NT2/D1 (cell line): Measurements from ENCODE around the gene NDUFV2.

Source experiments
- DNase-seq: peaks from one replicate; pipeline ENCODE4 v3.0.0-alpha.2; 2011; ENCODE audit warnings: low read depth, low spot score
- H3K27me3 ChIP-seq: 2 replicates; pipeline ENCODE4 v1.6.0; 2011; ENCODE audit warnings: mild to moderate bottlenecking; ENCODE audit not compliant: insufficient read length, insufficient read depth
- H3K36me3 ChIP-seq: 2 replicates; pipeline ENCODE4 v1.6.1; 2011; ENCODE audit warnings: mild to moderate bottlenecking, low read length, mixed read lengths; ENCODE audit not compliant: insufficient read depth, insufficient read length
- H3K4me1 ChIP-seq: 2 replicates; pipeline ENCODE4 v1.5.1; 2011; ENCODE audit not compliant: insufficient read depth, insufficient read length
- H3K4me3 ChIP-seq: 2 replicates; pipeline ENCODE4 v1.5.1; 2011; ENCODE audit warnings: low read depth; ENCODE audit not compliant: insufficient read length
- H3K9ac ChIP-seq: 2 replicates; pipeline ENCODE4 v1.6.0; 2011; ENCODE audit warnings: low read depth; ENCODE audit not compliant: insufficient read length
- H3K9me3 ChIP-seq: 2 replicates; pipeline ENCODE4 v1.5.1; 2011; ENCODE audit warnings: mild to moderate bottlenecking, low read length; ENCODE audit not compliant: insufficient read depth
- SUZ12 ChIP-seq: IDR thresholded peaks from 2 replicates; pipeline ENCODE4 v1.6.1; 2011; ENCODE audit not compliant: insufficient read length, insufficient read depth; ENCODE audit errors: extremely low read depth
- YY1 ChIP-seq: IDR thresholded peaks from 2 replicates; pipeline ENCODE4 v1.6.1; 2011; ENCODE audit not compliant: insufficient read length, insufficient read depth
- ZNF274 ChIP-seq: IDR thresholded peaks from 2 replicates; pipeline ENCODE4 v1.6.1; 2011; ENCODE audit warnings: mild to moderate bottlenecking, low read depth, low read length

NDUFV2 gene

DNA sequence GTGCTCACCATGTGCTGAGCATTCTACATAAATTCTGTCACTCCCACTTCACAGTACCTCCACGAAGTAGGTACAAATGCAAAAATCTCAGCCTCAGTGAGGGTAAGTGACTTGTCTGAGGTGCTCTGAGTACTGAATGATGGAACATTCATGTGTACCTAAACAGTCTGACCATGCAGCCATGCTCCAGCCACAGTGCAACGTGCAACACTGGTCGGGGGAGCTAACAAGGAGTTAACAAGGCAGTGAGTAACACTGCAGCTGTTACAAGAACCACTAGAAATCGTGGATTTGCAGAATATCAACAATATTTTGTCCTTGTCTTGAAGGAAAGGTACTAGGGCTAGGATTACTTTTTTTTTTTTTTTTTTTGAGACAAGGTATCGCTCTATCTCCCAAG, 36.6 kb upstream of the NDUFV2 start:
- no peak for DNase-seq
- Histone ChIP-seq H3K9ac (no peak overlapping the region), H3K9me3 (no peaks in the 10 kb centered on the region), H3K36me3 (no peaks in the 10 kb centered on the region), H3K27me3 (no peaks in the 10 kb centered on the region), H3K4me3 (no peak overlapping the region), H3K4me1 (no peaks in the 10 kb centered on the region)
- TF ChIP-seq YY1 = no peak
- TF ChIP-seq SUZ12 = no peak
- TF ChIP-seq ZNF274 = no peak

DNA sequence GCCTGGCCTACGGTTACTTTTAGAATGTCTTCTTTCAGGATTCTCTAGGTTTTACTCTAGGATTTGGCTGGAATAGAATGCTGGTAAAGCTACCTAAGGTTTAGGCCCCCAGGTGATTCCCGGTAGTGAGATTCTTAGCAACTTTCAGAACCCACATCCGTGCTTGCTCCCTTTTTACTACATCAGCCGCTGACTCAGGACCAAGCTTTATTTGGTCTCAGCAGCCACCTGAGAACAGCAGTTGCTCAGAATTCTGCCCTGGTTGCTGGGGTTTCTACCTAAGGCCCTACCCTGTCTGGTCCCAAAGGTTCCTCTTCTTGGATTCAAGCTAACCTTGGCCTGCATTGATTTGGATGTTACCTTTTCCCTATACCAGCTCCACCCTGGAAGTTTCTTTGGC, 36.1 kb upstream of the NDUFV2 start:
- Histone ChIP-seq H3K4me1 (no peaks in the 10 kb centered on the region), H3K9ac (no peak overlapping the region)

DNA sequence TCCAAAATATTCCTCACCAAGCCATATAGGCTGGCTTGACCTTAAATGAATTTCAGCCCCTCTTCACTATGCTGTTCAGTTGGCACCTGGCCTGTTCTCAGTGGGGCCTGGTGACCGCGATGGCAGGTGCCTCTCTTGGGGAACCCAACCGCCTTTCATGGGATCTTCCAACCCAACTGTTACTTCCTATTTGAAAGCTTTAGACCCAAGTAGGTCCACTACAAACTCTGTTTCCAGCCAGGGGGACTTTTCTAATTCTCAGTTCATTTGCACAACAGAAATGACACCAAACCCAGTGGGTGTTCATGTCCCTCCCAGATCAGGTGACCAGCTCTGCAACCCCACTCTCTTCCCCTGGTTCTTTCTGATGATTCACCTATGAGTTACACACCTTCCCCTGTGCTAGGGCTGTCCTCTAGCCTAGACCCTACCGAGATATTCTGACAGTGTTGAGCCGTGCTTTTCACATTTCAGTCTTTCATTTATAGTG, 35.6 kb upstream of the NDUFV2 start:
- no peaks in the 10 kb centered on the region for H3K9me3 ChIP-seq
- H3K27me3 ChIP-seq = no peaks in the 10 kb centered on the region
- H3K4me1 ChIP-seq = no peaks in the 10 kb centered on the region
- TF ChIP-seq ZNF274 (no peak), SUZ12 (no peak), YY1 (no peak)
- H3K9ac ChIP-seq = no peak overlapping the region
- no peak for DNase-seq
- H3K36me3 ChIP-seq = no peaks in the 10 kb centered on the region
- H3K4me3 ChIP-seq = no peak overlapping the region

More for the DNA sequence above, 36.1 kb upstream of the NDUFV2 start:
- Histone ChIP-seq H3K27me3 (no peaks in the 10 kb centered on the region), H3K36me3 (no peaks in the 10 kb centered on the region), H3K9me3 (no peaks in the 10 kb centered on the region), H3K4me3 (no peak overlapping the region)
- DNase-seq = no peak
- TF ChIP-seq SUZ12 (no peak), YY1 (no peak)

DNA sequence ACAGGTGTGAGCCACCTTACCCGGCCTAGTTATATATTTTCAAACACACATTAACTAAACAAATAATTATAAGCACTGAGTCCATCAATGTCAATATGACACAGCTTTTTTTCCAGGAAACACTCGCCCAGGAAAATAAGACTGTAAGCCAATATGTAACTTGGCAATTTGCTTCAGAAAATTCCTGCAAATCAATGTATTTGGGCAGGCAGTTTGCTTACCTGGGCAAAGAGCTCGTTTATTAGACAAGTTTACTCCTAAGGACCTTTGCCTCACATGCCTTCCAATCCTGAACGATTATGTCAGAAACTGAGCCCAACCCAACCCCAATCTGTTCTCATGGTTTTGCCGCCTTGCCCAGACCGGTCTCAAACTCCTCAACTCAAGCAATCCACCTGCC, 34.7 kb upstream of the NDUFV2 start:
- Histone ChIP-seq H3K36me3 (no peaks in the 10 kb centered on the region), H3K27me3 (no peaks in the 10 kb centered on the region), H3K9ac (no peak overlapping the region), H3K9me3 (no peaks in the 10 kb centered on the region), H3K4me1 (no peaks in the 10 kb centered on the region), H3K4me3 (no peak overlapping the region)
- no peak for TF ChIP-seq ZNF274
- no peak for TF ChIP-seq YY1
- TF ChIP-seq SUZ12 = no peak
- DNase-seq = no peak

DNA sequence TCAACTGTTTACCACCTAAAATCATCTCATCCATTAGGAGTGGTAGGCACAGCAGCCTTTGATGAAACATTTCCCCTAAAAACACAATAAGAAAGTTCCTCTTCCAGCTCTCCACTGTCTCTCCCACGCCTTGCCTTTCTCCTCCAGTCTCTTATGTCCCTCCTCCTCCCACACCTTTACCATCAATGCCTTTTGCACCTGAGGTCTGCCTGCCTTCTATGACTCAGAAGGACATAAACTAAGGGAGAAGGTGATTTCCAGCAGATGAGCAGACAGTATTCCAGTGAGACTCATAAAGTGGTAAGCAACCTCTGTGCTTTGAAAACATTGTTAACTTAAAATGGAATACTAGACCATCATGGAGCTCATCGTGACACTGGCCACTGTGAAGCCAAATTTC, 34.2 kb upstream of the NDUFV2 start:
- Histone ChIP-seq H3K4me1 (no peaks in the 10 kb centered on the region), H3K27me3 (no peaks in the 10 kb centered on the region), H3K4me3 (no peak overlapping the region), H3K9ac (no peak overlapping the region), H3K36me3 (no peaks in the 10 kb centered on the region), H3K9me3 (no peaks in the 10 kb centered on the region)
- no peak for DNase-seq
- TF ChIP-seq YY1 (no peak), ZNF274 (no peak), SUZ12 (no peak)

DNA sequence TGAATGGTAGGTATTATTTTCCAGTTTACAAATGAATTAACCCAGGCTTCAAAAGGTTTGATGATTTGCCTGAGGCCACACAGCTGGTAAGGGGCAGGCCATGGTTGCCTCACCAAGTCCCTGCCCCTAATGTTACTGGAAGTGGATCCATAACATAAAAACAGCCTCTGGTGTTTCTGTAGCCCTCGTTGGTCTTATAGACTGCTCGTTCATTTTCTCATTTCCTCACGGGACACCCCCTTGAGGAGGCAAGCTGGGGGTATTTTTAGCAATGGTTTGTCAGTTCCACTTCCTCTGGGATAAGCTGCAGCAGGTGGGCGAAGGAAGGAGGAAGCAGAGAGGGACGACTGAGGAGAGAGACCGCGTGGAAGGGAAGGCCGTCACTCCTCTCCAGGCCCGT, 32.9 kb upstream of the NDUFV2 start:
- no peak overlapping the region for H3K9ac ChIP-seq
- H3K4me1 ChIP-seq = no peaks in the 10 kb centered on the region
- DNase-seq = no peak
- TF ChIP-seq YY1 (no peak), ZNF274 (no peak), SUZ12 (no peak)
- H3K27me3 ChIP-seq = no peaks in the 10 kb centered on the region
- no peaks in the 10 kb centered on the region for H3K36me3 ChIP-seq
- H3K9me3 ChIP-seq = no peaks in the 10 kb centered on the region
- no peak overlapping the region for H3K4me3 ChIP-seq

DNA sequence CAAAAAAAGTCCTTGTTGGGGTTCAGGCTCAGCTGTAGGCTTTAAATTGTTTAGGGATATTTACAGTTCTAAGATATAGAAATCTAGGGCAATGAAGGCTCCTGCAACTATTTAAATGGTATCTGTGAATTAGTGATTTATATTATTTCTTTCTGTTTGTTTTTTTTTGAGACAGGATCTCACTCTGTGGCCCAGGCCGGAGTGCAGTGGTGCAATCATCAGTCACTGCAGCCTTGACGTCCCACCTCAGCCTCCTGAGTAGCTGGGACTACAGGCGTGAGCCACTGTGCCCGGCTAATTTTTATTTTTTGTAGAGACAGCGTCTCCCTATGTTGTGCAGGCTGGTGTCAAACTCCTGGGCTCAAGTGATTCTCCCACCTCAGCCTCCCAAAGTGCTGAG, 32.3 kb upstream of the NDUFV2 start:
- H3K27me3 ChIP-seq = no peaks in the 10 kb centered on the region
- no peaks in the 10 kb centered on the region for H3K4me1 ChIP-seq
- H3K36me3 ChIP-seq = no peaks in the 10 kb centered on the region
- H3K4me3 ChIP-seq = no peak overlapping the region
- H3K9me3 ChIP-seq = no peaks in the 10 kb centered on the region
- no peak for DNase-seq
- no peak for TF ChIP-seq SUZ12
- H3K9ac ChIP-seq = no peak overlapping the region
